ENCODE data around the gene GLB1L2.

The GLB1L2 gene

GRCh38 chr11:134369656-134370525, 38.1 kb downstream of the GLB1L2 start:
- no peak for DNase-seq

GRCh38 chr11:134370526-134371435, 39.0 kb downstream of the GLB1L2 start:
- no peak for DNase-seq

- DNase-seq = no peak
Observed at GRCh38 chr11:134371436-134372185, 39.8 kb downstream of the GLB1L2 start.

- no peak for DNase-seq
Observed at GRCh38 chr11:134372536-134372935, 40.7 kb downstream of the GLB1L2 start.

- no peak for DNase-seq
Observed at GRCh38 chr11:134372961-134373360, 41.2 kb downstream of the GLB1L2 start.

GRCh38 chr11:134373591-134374052, 41.8 kb downstream of the GLB1L2 start:
- DNase-seq = no peak

GRCh38 chr11:134374171-134374570, 42.4 kb downstream of the GLB1L2 start:
- no peak for DNase-seq

- no peak for DNase-seq
Observed at GRCh38 chr11:134374891-134375550, 43.2 kb downstream of the GLB1L2 start.

GRCh38 chr11:134376150-134376921, 44.5 kb downstream of the GLB1L2 start:
- no peak for DNase-seq

- DNase-seq = no peak
Observed at GRCh38 chr11:134377876-134378275, 46.1 kb downstream of the GLB1L2 start.

- DNase-seq = no peak
Observed at GRCh38 chr11:134379241-134379640, 47.5 kb downstream of the GLB1L2 start.

- DNase-seq = no peak
Observed at GRCh38 chr11:134380229-134380628, 48.4 kb downstream of the GLB1L2 start.

- DNase-seq = no peak
Observed at GRCh38 chr11:134380785-134381184, 49.0 kb downstream of the GLB1L2 start.

- no peak for DNase-seq
Observed at GRCh38 chr11:134382257-134382656, 50.5 kb downstream of the GLB1L2 start.

GRCh38 chr11:134382830-134383229, 51.0 kb downstream of the GLB1L2 start:
- DNase-seq = no peak

GRCh38 chr11:134383576-134384221, 51.9 kb downstream of the GLB1L2 start:
- DNase-seq = no peak

GRCh38 chr11:134384406-134384805, 52.6 kb downstream of the GLB1L2 start:
- DNase-seq = no peak

- DNase-seq = no peak
Observed at GRCh38 chr11:134385171-134385570, 53.4 kb downstream of the GLB1L2 start.

- DNase-seq = no peak
Observed at GRCh38 chr11:134385774-134386565, 54.2 kb downstream of the GLB1L2 start.

GRCh38 chr11:134386945-134387344, 55.2 kb downstream of the GLB1L2 start:
- no peak for DNase-seq
